Measurements from ENCODE around the gene KCTD20.

KCTD20 gene

DNA sequence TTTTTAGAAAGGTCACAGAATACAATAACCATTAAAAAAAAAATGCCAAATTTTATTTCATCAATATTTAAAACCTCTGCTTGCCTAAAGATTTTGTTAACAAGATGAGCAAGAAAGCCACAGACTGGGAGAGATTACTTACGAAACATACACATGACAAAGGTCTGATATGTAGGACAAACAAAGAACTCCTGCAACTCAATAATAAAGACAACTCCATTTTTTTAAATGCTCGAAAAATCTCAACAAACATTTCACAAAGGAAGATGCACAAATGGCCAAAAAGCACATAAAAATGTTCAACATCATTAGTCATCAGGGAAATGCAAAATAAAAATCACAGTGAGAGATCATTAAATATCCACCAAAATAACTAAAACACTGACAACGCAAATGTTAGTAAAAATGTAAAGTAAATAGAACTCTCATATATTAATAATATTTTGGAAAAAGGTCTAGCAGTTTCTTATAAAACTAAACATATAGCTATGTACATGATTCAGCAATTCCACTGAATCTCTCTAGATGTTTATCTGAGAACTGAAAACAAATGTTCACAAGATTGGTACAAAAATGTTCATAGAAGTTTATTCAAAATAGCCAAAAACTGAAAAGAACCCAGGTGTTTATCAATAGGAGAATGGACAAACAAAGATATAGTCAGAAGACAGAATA is 94.2 kb downstream of the KCTD20 start:
- DNase-seq (ENCODE audit: low read depth in 2 of 2): no peak

DNA sequence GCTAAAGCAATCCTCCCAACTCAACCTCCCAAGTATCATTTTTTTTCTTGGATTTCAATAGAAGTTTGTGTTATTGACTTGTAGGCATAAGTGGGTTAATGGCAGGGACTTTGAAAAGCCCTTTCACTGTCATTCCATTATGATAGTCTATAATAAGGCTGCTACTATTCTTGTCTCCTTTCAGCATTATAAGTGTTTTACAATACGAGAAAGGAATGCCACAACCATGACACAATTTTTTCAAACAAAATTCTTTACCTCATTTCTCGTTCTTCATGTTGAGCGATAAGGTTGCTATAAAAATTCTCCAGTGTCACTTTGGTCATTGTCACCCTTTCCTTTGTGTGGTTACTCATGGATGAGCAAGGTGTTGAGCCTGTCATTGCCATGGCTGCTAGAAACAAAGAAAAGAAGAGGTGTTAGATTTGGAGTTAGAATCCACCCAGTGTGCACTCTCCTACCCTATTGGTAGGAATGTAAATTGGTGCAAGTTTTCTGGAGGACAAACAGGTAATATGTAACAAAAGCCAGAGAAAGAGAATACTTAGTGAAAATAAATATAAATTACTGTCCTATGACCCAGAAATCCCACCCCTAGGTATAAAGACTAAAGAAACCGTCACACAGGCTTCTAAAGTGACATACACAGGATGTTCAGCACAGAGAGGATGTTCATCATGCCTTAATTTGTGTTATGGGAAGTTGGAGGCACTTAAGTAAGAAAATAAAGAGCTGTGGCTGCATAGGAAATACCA is 97.2 kb downstream of the KCTD20 start:
- no peak for DNase-seq (ENCODE audit: low read depth in 2 of 2)
